H1 (cell line): Measurements from ENCODE around the gene PRPF6. TPM values are rescaled to one million over a fixed set of nuclear protein-coding genes. Genes with fewer than 3 reads are reported as not detected.

Experiments used
- CTCF ChIA-PET: fragments of 300-600 bp; sonication (Branson Sonifier 250); formaldehyde crosslinking; loops from one replicate; lab custom pipeline; 2021; ENCODE audit not compliant: partially characterized antibody; lab: Charles Lee
- POLR2A ChIA-PET: fragments of 300-600 bp; sonication (Branson Sonifier 250); formaldehyde crosslinking; loops from one replicate; lab custom pipeline; 2021; ENCODE audit warnings: inconsistent platforms; ENCODE audit not compliant: partially characterized antibody; lab: Charles Lee
- DNase-seq, 2 experiments: peaks; one replicate each; pipeline versions ENCODE4 v3.0.0 to v3.0.0-alpha.2; 2010 to 2022; ENCODE audit warnings: low spot score in 2 of 2, low read depth in 1 of 2, mixed read lengths in 1 of 2
- FAIRE-seq: peaks from 2 replicates; lab custom pipeline; 2011; peaks lifted over from hg19 to GRCh38; lab: Jason Lieb, UNC
- H2AFZ ChIP-seq: 2 replicates; pipeline ENCODE4 v1.8.1; 2012; ENCODE audit warnings: low read length, inconsistent platforms
- H2AK5ac ChIP-seq: 2 replicates; pipeline ENCODE4 v1.6.1; 2013; ENCODE audit warnings: low read depth, low read length
- H2BK120ac ChIP-seq: replicated peaks from 2 replicates; pipeline ENCODE3; 2013; ENCODE audit warnings: low read depth, low read length, inconsistent platforms
- H2BK12ac ChIP-seq: 2 replicates; pipeline ENCODE4 v1.6.1; 2013; ENCODE audit warnings: low read depth, low read length
- H2BK15ac ChIP-seq: 2 replicates; pipeline ENCODE4 v1.6.1; 2013; ENCODE audit warnings: low read length
- H2BK20ac ChIP-seq: 2 replicates; pipeline ENCODE4 v1.6.1; 2013; ENCODE audit warnings: low read length
- H2BK5ac ChIP-seq: 2 replicates; pipeline ENCODE4 v1.6.1; 2013; ENCODE audit warnings: low read depth, low read length
- H3K14ac ChIP-seq: 2 replicates; pipeline ENCODE4 v1.6.1; 2013; ENCODE audit warnings: inconsistent platforms; ENCODE audit not compliant: insufficient read length
- H3K18ac ChIP-seq: 2 replicates; pipeline ENCODE4 v1.6.1; 2013; ENCODE audit warnings: low read length; ENCODE audit errors: extremely low read depth
- H3K23ac ChIP-seq: 2 replicates; pipeline ENCODE4 v1.6.1; 2013; ENCODE audit warnings: inconsistent platforms; ENCODE audit not compliant: insufficient read length
- H3K23me2 ChIP-seq: 2 replicates; pipeline ENCODE4 v1.6.1; 2013; ENCODE audit warnings: low read depth, low read length
- H3K27ac ChIP-seq: 2 replicates; pipeline ENCODE4 v1.6.1; 2011; ENCODE audit warnings: low read depth, low read length, inconsistent platforms
- H3K27me3 ChIP-seq, 4 experiments: replicated peaks in 1 of 4; 1 replicate in 1 of 4; 2 replicates in 3 of 4; pipeline versions ENCODE4 v1.6.1 to v1.8.1; 2011 to 2013; ENCODE audit warnings: low read length in 3 of 4, mild to moderate bottlenecking in 3 of 4, inconsistent platforms in 2 of 4, mixed read lengths in 2 of 4, moderate library complexity in 1 of 4; ENCODE audit not compliant: control insufficient read depth in 3 of 4, insufficient read depth in 3 of 4; ENCODE audit errors: extremely low read depth in 1 of 4
- H3K36me3 ChIP-seq, 4 experiments: 2 replicates each; pipeline versions ENCODE4 v1.6.1 to v1.8.1; 2011 to 2013; ENCODE audit warnings: mild to moderate bottlenecking in 4 of 4, low read length in 3 of 4, moderate library complexity in 2 of 4, control low read depth in 1 of 4, inconsistent platforms in 1 of 4; ENCODE audit not compliant: insufficient read depth in 4 of 4, control insufficient read depth in 2 of 4
- H3K4ac ChIP-seq: replicated peaks from 2 replicates; pipeline ENCODE3; 2013; ENCODE audit warnings: low read length, low read depth, mixed read lengths, inconsistent platforms; ENCODE audit not compliant: insufficient read length
- H3K4me1 ChIP-seq, 4 experiments: replicated peaks in 1 of 4; 1 replicate in 1 of 4; 2 replicates in 3 of 4; pipeline versions ENCODE4 v1.6.1 to v1.8.1; 2011 to 2013; ENCODE audit warnings: low read length in 3 of 4, inconsistent platforms in 2 of 4, mixed read lengths in 1 of 4; ENCODE audit not compliant: insufficient read depth in 4 of 4, control insufficient read depth in 3 of 4
- H3K4me2 ChIP-seq, 2 experiments: 2 replicates each; pipeline versions ENCODE4 v1.6.1 to v1.8.1; 2011 to 2013; ENCODE audit warnings: low read depth in 2 of 2, low read length in 2 of 2, control low read depth in 1 of 2, inconsistent platforms in 1 of 2, mild to moderate bottlenecking in 1 of 2; ENCODE audit not compliant: insufficient read depth in 1 of 2
- H3K4me3 ChIP-seq, 4 experiments: fragments of 200-600, 300-600 bp in 1 of 4; sonication (generic), shearing (Covaris generic), sonication (Bioruptor Twin) in 1 of 4; 2 replicates each; pipeline versions ENCODE4 v1.5.1 to v1.8.1; 2011 to 2016; ENCODE audit warnings: low read length in 4 of 4, low read depth in 3 of 4, control low read depth in 2 of 4, inconsistent platforms in 2 of 4, mild to moderate bottlenecking in 2 of 4, mixed read lengths in 1 of 4, moderate library complexity in 1 of 4; ENCODE audit not compliant: insufficient read depth in 2 of 4; ENCODE audit errors: extremely low read depth in 1 of 4
- H3K56ac ChIP-seq: replicated peaks from 2 replicates; pipeline ENCODE3; 2013; ENCODE audit warnings: low read depth, mild to moderate bottlenecking, mixed read lengths, low read length, inconsistent platforms; ENCODE audit not compliant: insufficient read length
- H3K79me1 ChIP-seq: 2 replicates; pipeline ENCODE4 v1.6.1; 2013; ENCODE audit warnings: low read depth, low read length, control low read depth
- H3K79me2 ChIP-seq, 2 experiments: 2 replicates each; pipeline versions ENCODE4 v1.6.1 to v1.8.1; 2012 to 2013; ENCODE audit warnings: low read length in 2 of 2, mild to moderate bottlenecking in 2 of 2, inconsistent platforms in 1 of 2; ENCODE audit not compliant: insufficient read depth in 2 of 2, control insufficient read depth in 1 of 2
- H3K9ac ChIP-seq, 4 experiments: replicated peaks in 1 of 4; 1 replicate in 1 of 4; 2 replicates in 3 of 4; pipeline versions ENCODE4 v1.6.1 to v1.8.1; 2011 to 2013; ENCODE audit warnings: low read depth in 3 of 4, low read length in 3 of 4, control low read depth in 2 of 4, mild to moderate bottlenecking in 2 of 4, moderate library complexity in 2 of 4, inconsistent platforms in 1 of 4; ENCODE audit errors: extremely low read depth in 1 of 4
- H3K9me3 ChIP-seq, 2 experiments: 2 replicates each; pipeline versions ENCODE4 v1.6.1 to v1.8.1; 2012 to 2013; ENCODE audit warnings: mild to moderate bottlenecking in 2 of 2, moderate library complexity in 2 of 2, control low read depth in 1 of 2, inconsistent platforms in 1 of 2, low read depth in 1 of 2, low read length in 1 of 2, mixed read lengths in 1 of 2; ENCODE audit not compliant: insufficient read depth in 2 of 2
- H4K20me1 ChIP-seq, 2 experiments: replicated peaks in 1 of 2; 2 replicates each; pipeline versions ENCODE3 to v1.8.1; 2011 to 2013; ENCODE audit warnings: inconsistent platforms in 2 of 2, low read length in 2 of 2, mild to moderate bottlenecking in 1 of 2; ENCODE audit not compliant: insufficient read depth in 2 of 2, control insufficient read depth in 1 of 2
- H4K5ac ChIP-seq: 2 replicates; pipeline ENCODE4 v1.6.1; 2013; ENCODE audit warnings: low read length, low read depth, mixed read lengths, inconsistent platforms; ENCODE audit not compliant: insufficient read length
- H4K8ac ChIP-seq: 2 replicates; pipeline ENCODE4 v1.8.0; 2013; ENCODE audit warnings: mild to moderate bottlenecking, moderate library complexity, low read length, inconsistent platforms; ENCODE audit not compliant: insufficient read depth; ENCODE audit errors: extremely low read depth
- H4K91ac ChIP-seq: replicated peaks from 2 replicates; pipeline ENCODE3; 2013; ENCODE audit warnings: low read length, mixed read lengths, inconsistent platforms; ENCODE audit not compliant: insufficient read length
- WGBS, 2 experiments: shearing (Covaris generic) in 1 of 2; methylation state at CpG; one replicate each; pipeline versions ENCODE4 v1.1.6 to v1.1.7; 2013 to 2015; ENCODE audit warnings: low lambda C conversion rate in 2 of 2, mixed read lengths in 2 of 2, inconsistent platforms in 1 of 2, low coverage in 1 of 2, missing lambda C conversion rate in 1 of 2; ENCODE audit not compliant: insufficient replicate concordance in 2 of 2, insufficient coverage in 1 of 2, insufficient read length in 1 of 2; ENCODE audit errors: extremely low coverage in 1 of 2, missing lambda C conversion rate in 1 of 2; 5-methylcytosine and 5-hydroxymethylcytosine counted together
- polyA plus RNA-seq, 7 experiments: library from polyadenylated mRNA; depleted of rRNA in 3 of 7; stranded (reverse) in 5 of 7; unstranded in 2 of 7; fragments of >200 nt in 5 of 7; fragments of 200-250 nt in 2 of 7; gene quantifications; 1 replicate in 5 of 7; 2 replicates in 1 of 7; 4 replicates in 1 of 7; pipeline versions ENCODE4 v1.2.1 to v1.2.3, GENCODE V29; 2011 to 2013; ENCODE audit warnings: missing spikeins in 2 of 7, mixed read lengths in 2 of 7
- total RNA-seq: library from RNA; stranded (reverse); fragmentation: NEBNext Ultra II Directional; extraction: Animal tissue kit (Norgen Biotek cat#: 25700); gene quantifications from 2 replicates; pipeline ENCODE4 v1.2.1, GENCODE V29; 2021

PRPF6 gene
- total and polyA plus RNA-seq, 2 of the 8 experiments (the other 6 are each of a cell fraction or from before 2014, with no cell fraction given), result 27.9 to 76.9 TPM

DNA sequence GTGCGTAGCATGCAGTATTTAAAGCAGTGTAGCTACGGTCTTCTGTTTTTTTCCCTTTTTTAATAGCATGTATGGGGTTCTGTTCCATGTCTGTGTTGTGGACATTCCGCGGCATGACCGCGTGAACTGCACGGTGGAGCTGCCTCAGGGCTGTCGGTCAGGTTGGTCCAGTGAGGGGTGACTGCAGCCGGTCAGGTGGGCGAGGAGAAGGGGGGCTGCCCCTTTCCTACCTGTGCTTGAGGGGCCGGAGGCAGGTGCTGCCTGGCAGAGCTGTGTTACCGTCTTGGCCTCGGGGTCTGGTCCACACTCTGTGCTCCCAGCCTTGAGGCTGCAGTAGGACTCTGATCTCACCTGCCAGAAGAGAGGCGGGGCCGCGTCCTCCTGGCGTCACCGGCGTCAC lies 49.2 kb upstream of the PRPF6 start:
- DNase-seq, result no peak
- no peaks in the 10 kb centered on the region for H3K27me3 ChIP-seq
- no peak overlapping the region for H3K4me3 ChIP-seq
- no peak overlapping the region for H2AK5ac ChIP-seq
- no peak for FAIRE-seq
- no peak overlapping the region for H2AFZ ChIP-seq
- no peak overlapping the region; the same call in 1 of the 2 replicates for H4K8ac ChIP-seq
- H3K14ac ChIP-seq, result no peak overlapping the region
- CTCF ChIA-PET, result interaction anchor here (0.8 to 7.7 kb wide), 7 partner anchors 8 to 105 kb away, joined by 3 to 58 read pairs (median 4); no protein-coding TSS in a partner anchor
- H3K36me3 ChIP-seq, result peaks cover 2 to 28% (median 18%) of the 10 kb centered on the region in 4 experiments; a peak in 6 of 8 replicates
- no peak overlapping the region for H3K23ac ChIP-seq
- H2BK15ac ChIP-seq, result no peak overlapping the region
- no peak overlapping the region for H4K5ac ChIP-seq
- H2BK120ac ChIP-seq, result no peak overlapping the region
- H3K27ac ChIP-seq, result no peak overlapping the region
- H3K79me2 ChIP-seq, result no peaks in the 10 kb centered on the region
- H3K4me1 ChIP-seq, result no peaks in the 10 kb centered on the region
- H2BK12ac ChIP-seq, result no peak overlapping the region
- no peak overlapping the region for H3K18ac ChIP-seq
- no peak overlapping the region for H2BK20ac ChIP-seq
- WGBS, 2 experiments, result 95% methylated on average over 19 of the region's 19 CpGs; no CpG with 5 or more reads in 1 of the 2 experiments
- H4K91ac ChIP-seq, result no peak overlapping the region
- H3K79me1 ChIP-seq, result 0 out of 2 replicates have a peak, but pooled peaks cover 2% of the 10 kb centered on the region
- H4K20me1 ChIP-seq, result peaks cover 6 to 16% of the 10 kb centered on the region in 2 experiments
- POLR2A ChIA-PET, result no interaction called here
- H3K4me2 ChIP-seq, result no peak overlapping the region
- H3K9ac ChIP-seq, result no peak overlapping the region
- H3K56ac ChIP-seq, result no peak overlapping the region
- no peak overlapping the region for H2BK5ac ChIP-seq
- H3K4ac ChIP-seq, result no peak overlapping the region
- H3K9me3 ChIP-seq, result no peaks in the 10 kb centered on the region
- no peaks in the 10 kb centered on the region for H3K23me2 ChIP-seq
